Erythroblast (primary cell): ENCODE data around the gene NEK2.
"Not testable (repeated sequence)": the region's sequence is repeated elsewhere in the genome, so short reads cannot be mapped to it uniquely, and the experiment has no call there.

Experiments
- DNase-seq, 2 experiments: peaks; one replicate each; lab custom pipeline; 2025; lab: John Stamatoyannopoulos, UW
- GATA1 ChIP-seq: IDR thresholded peaks from 2 replicates; pipeline ENCODE4 v1.6.1; 2011; ENCODE audit warnings: low read depth, mild to moderate bottlenecking, control low read depth, low read length, moderate library complexity
- POLR2A ChIP-seq: IDR thresholded peaks from 2 replicates; pipeline ENCODE4 v1.6.1; 2011; ENCODE audit warnings: mild to moderate bottlenecking, low read length

NEK2 gene

DNA sequence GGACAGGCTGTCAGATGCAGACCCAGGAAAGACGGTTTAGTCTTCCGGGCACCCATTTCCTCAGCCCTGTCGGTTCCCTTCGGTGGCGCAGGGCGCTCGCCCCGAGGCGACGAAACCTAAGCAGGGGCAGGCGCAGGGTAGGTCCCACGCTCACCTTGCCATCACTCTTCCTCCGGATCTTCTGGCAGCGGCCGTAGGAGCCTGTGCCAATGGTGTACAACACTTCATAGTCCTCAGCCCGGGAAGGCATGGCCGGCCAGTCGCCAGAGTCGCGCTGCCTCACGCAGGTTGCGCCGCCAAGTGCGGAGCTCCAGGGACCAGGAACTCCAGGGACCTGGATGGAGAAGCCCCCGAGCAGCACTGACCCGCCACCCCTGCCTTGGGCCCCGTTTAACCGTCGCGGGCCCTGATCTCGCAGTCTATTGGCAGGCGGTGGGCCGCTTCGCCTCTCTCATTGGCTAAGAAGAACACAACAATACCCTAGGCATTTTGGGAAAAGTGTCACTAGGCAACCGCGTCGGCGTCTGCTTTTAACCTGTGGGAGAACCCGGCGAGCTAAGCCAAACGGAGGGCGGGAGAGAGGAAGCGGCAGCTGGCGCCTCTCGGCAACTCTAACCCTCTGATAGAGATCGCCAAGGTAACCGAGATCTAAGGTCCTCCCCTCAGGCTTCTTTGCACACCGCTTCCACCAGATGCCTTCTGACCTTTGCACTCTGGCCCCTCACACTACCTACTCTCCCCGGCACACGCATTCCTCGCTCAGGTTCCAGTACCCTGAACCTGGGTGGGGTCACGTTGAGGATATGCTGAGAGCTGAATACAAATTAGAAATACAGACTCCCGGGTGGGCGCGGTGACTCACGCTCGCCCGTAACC lies at the start of gene NEK2:
TSS of gene NEK2 (minus strand) at position 392 of the 876 bp plus-strand sequence. CDS start at position 250, 142 bp downstream.
- DNase-seq, result peak; percentile 92 to 93
- TF ChIP-seq GATA1, result no peak
- peak; percentile 91 for TF ChIP-seq POLR2A

DNA sequence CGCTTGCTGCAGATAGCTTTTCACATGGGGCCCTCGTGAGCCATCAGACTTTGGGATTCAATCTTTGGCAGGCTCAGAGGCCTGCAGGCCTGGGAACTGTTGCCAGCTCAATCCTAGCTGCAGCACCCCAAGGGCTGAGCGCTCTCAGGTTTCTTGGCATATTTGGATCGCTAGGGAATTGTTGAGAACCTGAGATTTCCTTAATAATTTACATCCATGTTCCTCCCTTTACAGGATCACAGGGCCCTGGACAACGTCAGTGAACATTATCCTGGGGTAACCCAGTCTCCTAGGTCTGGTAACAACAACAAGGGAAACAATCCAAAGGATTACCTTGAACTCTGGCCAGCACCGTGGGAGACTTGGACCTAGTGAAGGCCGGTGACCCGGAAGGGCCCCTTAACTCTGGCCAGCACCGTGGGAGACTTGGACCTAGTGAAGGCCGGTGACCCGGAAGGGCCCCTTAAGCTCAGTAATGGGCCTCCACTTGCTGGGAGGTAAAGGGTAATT lies 49.3 kb upstream of the NEK2 start:
- DNase-seq, result no peak
- TF ChIP-seq POLR2A (no peak), GATA1 (no peak)

DNA sequence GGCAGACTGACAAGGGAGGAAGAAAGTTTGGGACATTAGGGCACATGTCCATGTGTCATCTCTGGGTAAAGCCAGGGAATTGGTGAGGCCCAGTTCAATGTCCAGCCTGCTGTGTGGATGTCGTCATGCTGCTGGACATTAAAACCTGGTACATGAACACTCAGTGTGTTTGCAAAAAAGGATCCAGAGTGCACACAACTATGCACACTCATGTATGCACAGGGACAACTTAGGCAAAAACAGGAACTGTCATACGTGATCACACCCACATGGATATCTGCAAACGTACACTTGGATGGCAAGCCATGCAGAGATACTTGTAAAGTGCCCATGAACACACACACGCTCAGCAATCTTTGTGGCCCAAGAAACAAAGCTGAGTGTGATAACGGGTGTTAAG lies 47.9 kb upstream of the NEK2 start:
- TF ChIP-seq POLR2A (no peak), GATA1 (no peak)
- no peak for DNase-seq

DNA sequence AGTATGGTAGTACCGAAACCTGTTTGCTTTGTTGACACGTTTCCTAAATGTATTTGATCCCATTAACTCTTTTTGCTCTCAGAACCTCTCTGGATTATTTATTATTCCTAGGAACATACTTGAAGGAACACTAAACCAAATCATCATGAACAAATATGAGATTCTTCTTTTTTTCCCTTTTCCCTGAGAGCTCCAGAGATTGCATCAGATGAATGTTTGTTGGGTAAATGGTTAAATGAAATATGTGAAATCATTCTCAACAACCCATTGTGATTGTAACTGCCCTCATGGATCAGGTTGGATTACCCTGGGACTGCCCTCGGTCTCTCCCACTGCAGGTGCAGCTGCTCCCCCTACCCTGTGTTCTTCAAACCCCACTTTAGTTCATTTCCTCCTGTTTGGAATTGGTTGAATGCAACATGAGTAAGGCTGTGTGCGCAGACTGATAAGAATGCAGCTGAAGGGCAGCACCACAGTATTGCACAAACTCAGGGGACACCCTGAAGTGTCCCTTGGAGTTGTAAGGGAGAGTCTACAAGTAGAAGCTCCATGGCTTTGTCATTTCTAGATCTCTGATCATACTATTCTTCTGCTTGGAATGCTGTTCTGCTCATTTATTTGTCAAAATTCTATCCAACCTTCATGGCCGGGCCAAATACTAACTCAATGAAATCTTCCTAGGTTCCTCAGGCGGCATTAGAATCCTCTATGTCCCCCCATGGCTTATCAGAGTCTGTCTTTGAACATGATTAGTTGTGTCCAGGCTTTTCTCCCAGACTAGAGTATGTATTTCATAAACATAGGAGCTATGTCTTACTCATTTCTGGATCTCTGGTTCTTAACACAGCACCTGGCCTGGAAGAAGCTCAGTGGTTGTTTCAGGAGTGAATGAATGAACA lies 47.1 kb upstream of the NEK2 start:
- DNase-seq, result peak; percentile 51 to 57
- TF ChIP-seq GATA1 (no peak), POLR2A (no peak)

DNA sequence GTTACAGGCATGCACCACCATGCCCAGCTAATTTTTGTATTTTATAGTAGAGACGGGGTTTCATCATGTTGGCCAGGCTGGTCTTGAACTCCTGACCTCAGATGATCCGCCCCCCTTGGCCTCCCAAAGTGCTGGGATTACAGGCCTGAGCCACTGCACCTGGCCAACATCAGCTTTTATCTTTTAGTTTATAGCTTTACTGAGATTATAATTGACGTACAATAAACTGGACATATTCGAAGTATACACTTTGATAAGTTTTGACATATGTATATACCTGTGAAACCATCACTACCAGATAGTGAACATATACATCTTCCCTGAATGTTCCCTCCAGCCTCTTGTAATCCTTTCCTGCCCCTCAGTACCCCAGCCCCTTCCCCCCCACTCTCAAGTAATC lies 41.1 kb upstream of the NEK2 start:
- not testable (repeated sequence) for DNase-seq

DNA sequence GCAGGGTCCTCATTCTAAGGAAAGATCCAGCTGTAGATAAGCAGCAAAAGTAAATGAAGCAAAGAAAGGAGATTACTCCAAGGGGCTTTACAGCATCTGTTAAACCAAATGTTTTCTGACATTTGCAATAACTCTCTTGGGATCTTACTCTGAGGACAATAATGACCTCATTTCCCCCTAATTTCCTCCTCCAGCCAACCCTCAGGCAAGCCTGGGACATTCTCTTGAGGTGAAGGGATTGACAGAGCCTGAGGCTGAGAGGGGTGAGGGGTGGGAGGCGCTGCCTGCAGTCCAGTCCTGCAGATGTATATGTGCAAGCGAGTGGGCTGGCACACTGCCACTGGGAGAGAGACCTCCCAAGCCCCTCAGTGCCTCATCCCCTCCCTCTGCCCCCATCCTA lies 40.5 kb upstream of the NEK2 start:
- TF ChIP-seq POLR2A (no peak), GATA1 (no peak)
- DNase-seq, result no peak

DNA sequence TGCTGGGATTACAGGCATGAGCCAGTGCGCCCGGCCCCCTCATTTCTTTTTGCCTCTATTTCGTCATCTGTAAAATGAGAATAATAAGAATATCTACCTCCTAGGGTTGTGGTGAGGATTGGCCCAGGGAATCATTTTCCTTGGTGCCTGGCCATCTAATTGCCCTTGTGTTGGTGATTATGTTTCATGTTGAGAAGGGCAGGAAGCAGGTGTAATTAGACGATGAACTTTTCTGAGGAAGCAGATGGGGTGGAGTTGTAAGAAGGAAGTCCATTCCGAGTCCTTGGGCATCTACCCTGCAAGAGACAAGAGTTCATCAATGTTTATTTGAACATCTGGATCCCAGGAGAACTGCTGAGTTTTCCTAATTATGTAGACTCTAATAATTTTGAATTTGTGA lies 38.7 kb upstream of the NEK2 start:
- no peak for DNase-seq
- TF ChIP-seq GATA1, result no peak
- TF ChIP-seq POLR2A, result no peak

DNA sequence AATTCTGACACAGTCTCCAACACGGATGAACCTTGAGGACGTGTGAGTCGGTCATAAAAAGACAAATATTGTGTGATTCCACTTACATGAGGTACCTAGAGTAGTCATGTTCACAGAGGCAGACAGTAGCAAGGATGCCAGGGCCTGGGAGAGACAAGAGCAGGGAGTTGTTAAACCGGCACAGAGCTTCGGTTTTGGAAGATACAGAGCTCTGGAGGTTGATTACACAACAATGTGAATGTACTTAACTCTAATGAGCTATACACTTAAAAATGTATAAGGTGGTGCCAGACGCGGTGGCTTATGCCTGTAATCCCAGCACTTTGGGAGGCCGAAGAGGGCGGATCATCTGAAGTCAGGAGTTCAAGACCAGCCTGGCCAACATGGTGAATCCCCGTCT lies 37.8 kb upstream of the NEK2 start:
- no peak for DNase-seq
- TF ChIP-seq POLR2A (no peak), GATA1 (no peak)

DNA sequence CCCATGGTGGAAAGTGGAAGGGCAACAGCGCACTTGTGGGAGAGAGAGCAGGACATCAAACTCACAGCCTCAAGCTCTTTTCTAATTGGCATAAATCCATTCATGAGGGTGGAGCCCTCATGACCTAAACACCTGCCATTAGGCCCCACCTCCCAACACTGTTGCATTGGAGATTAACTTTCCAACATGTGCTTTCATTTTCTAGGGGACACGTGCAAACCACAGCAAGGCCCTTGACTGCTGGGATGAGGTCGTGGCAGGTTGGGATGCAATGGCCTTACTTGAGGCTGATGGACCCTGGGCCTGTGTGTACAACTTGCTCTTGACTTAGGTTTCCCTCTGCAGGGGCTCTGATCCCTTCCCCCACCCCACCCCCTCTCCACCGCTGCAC lies 35.9 kb upstream of the NEK2 start:
- TF ChIP-seq POLR2A (no peak), GATA1 (no peak)
- DNase-seq, result peak; percentile 37 to 38

DNA sequence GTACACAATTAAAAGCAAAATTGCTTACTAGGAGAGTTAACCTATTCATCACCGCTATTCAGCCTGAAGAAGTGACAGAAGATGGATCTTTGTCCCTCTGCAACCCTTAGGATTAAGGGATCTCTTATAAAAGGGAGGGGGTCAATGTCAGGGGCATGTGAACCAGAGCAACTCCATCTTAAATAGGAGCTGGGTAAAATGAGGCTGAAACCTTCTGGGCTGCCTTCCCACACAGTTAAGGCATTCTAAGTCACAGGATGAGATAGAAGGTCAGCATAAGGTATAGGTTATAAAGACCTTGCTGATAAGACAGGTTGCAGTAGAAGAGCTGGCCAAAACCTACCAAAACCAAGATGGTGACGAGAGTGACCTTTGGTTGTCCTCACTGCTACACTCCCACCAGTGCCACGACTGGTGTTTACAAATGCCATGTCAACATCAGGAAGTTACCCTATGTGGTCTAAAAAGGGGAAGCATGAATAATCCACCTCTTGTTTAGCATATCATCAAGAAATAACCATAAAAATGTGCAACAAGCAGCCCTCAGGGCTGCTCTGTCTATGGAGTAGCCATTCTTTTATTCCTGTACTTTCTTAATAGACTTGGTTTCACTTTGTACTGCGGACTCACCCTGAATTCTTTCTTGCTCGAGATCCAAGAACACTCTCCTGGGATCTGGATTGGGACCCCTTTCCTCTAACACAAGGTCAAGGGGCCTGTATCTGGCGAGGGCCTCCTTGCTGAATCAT lies 35.3 kb upstream of the NEK2 start:
- TF ChIP-seq POLR2A, result no peak
- TF ChIP-seq GATA1, result no peak
- DNase-seq, result no peak

DNA sequence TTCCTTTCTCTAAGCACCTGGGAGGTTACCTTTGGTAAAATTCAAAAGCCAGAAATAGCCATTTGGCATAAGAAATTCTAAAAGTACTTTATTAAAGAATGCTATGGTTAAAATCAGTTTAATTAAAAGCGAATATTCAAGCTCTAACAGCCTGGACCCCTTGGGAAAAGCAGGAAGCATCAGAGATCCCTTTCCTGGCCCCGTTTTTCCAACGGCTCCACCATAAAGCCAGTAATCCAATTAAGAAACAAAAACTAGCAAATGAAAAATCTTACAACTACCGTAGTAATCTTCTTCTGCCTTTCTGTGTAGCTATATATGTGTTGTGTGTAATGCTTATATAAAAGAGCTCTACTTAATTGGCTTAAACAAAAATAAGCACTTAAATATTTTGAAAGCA lies 33.5 kb upstream of the NEK2 start:
- no peak for DNase-seq
- no peak for TF ChIP-seq POLR2A
- TF ChIP-seq GATA1, result no peak

DNA sequence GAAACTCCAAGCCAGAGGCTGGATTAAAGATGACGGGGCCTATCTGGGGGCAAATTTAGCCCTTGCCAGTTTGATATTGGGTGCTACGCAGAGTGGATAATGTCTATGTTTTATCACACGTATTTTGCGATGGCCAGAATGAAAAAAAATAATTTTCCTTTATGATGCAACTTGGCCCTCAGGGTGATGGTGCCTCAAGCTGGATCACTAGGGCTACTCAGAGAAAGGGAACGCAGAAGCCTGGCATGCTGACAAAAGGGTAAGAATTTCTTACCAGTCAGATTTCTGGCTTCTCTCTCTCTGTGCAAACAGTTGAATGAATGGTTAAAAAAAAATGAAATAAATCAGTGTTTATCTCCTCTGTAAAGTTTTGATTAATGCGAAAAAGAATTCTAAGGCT lies 32.6 kb upstream of the NEK2 start:
- no peak for DNase-seq
- TF ChIP-seq POLR2A (no peak), GATA1 (no peak)

DNA sequence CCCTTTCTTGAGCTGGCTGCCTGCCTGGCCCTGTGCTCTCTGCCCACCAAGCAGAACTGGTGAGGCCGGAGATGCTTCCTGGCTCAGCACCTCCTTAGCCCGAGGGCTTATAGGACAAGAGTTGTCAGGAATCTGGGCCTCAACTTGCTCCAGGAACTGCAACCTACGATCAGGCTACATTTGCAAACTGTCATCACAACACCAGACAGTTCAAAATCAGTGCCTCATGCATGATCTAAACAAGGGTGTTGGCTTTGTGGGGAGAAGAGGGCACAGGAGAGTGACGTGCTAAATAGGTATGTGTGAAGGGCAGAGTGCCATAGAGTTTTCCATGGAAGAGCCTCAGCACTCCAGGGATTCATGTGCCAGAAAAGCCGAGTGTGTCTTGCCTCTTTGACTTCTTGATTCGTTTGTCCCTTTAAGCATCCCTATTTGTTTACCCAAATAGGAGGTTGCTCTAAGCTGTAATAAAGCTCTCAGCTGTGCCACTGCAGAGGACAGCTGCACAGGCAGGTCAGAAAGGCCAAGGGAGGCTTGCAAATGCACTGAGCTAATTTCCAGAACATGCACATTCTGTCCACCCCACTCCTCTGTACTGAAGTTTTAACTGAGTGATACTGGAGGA lies 30.2 kb upstream of the NEK2 start:
- no peak for DNase-seq
- TF ChIP-seq POLR2A (no peak), GATA1 (no peak)
